CD4-positive, alpha-beta T cell treated with Interleukin-17A for 1 hour (primary cell): ENCODE results near the gene SLC24A3.

Source experiments
- DNase-seq: peaks from one replicate; pipeline ENCODE4 v3.0.0-alpha.2; 2020

The SLC24A3 gene

GRCh38 chr20:19212469-19212815 is at the start of gene SLC24A3:
Gene SLC24A3 (plus strand): TSS chr20:19212642.
- no peak for DNase-seq

GRCh38 chr20:19170148-19170547 is 42.3 kb upstream of the SLC24A3 start:
- no peak for DNase-seq

GRCh38 chr20:19172637-19173036 is 39.8 kb upstream of the SLC24A3 start:
- no peak for DNase-seq

GRCh38 chr20:19176470-19177052 is 35.9 kb upstream of the SLC24A3 start:
- no peak for DNase-seq

GRCh38 chr20:19181552-19181951 is 30.9 kb upstream of the SLC24A3 start:
- no peak for DNase-seq

GRCh38 chr20:19185083-19185482 is 27.4 kb upstream of the SLC24A3 start:
- no peak for DNase-seq

GRCh38 chr20:19193349-19193748 is 19.1 kb upstream of the SLC24A3 start:
- DNase-seq, result no peak

GRCh38 chr20:19205981-19206396 is 6.5 kb upstream of the SLC24A3 start:
- DNase-seq, result peak; percentile 35

GRCh38 chr20:19207541-19207940 is 4.9 kb upstream of the SLC24A3 start:
- no peak for DNase-seq

- no peak for DNase-seq
Measured at GRCh38 chr20:19210391-19211155, 1.9 kb upstream of the SLC24A3 start.

GRCh38 chr20:19211252-19211651 is 1.2 kb upstream of the SLC24A3 start:
- DNase-seq, result no peak

GRCh38 chr20:19211661-19212468 is 577 bp upstream of the SLC24A3 start:
- DNase-seq, result no peak

- DNase-seq, result no peak
Measured at GRCh38 chr20:19212821-19213502, 520 bp downstream of the SLC24A3 start.

GRCh38 chr20:19213946-19214490 is 1.6 kb downstream of the SLC24A3 start:
- no peak for DNase-seq

- DNase-seq, result no peak
Measured at GRCh38 chr20:19218411-19218810, 6.0 kb downstream of the SLC24A3 start.

GRCh38 chr20:19222520-19223040 is 10.1 kb downstream of the SLC24A3 start:
- no peak for DNase-seq

GRCh38 chr20:19223640-19224039 is 11.2 kb downstream of the SLC24A3 start:
- no peak for DNase-seq

- no peak for DNase-seq
Measured at GRCh38 chr20:19231359-19232035, 19.1 kb downstream of the SLC24A3 start.

GRCh38 chr20:19232997-19233794 is 20.8 kb downstream of the SLC24A3 start:
- no peak for DNase-seq

- DNase-seq, result no peak
Measured at GRCh38 chr20:19236371-19237055, 24.1 kb downstream of the SLC24A3 start.

- DNase-seq, result no peak
Measured at GRCh38 chr20:19241440-19241839, 29.0 kb downstream of the SLC24A3 start.
